Heart left ventricle (tissue), 16 donors: ENCODE measurements around the gene FAM3D. TPM values are rescaled to one million over a fixed set of nuclear protein-coding genes. Genes with fewer than 3 reads are reported as not detected.

Experiments
- ATAC-seq, 4 donors: fragments of 200-7000 bp; cut with Tn5 transposase; one replicate each; pipeline ENCODE4 v1.9.1; 2020 to 2022; ENCODE audit warnings: moderate library complexity in 4 of 4, mild to moderate bottlenecking in 3 of 4, moderate number of reproducible peaks in 1 of 4
- DNase-seq, 5 donors: peaks; one replicate each; pipeline ENCODE4 v3.0.0-alpha.2; 2020
- H3K27ac ChIP-seq, 12 donors: fragments of 200-600 bp; sonication (generic) in 4 of 12; one replicate each; pipeline versions ENCODE4 v1.5.0 to v1.8.0; 2016 to 2022; ENCODE audit warnings: mild to moderate bottlenecking in 2 of 12
- H3K27me3 ChIP-seq, 9 donors: fragments of 200-600 bp; sonication (generic) in 2 of 9; one replicate each; pipeline versions ENCODE4 v1.5.1 to v1.8.0; 2016 to 2022; ENCODE audit warnings: mild to moderate bottlenecking in 3 of 9
- H3K36me3 ChIP-seq, 9 donors: fragments of 200-600 bp; sonication (generic) in 2 of 9; one replicate each; pipeline versions ENCODE4 v1.5.0 to v1.8.0; 2018 to 2022; ENCODE audit warnings: mild to moderate bottlenecking in 2 of 9
- H3K4me1 ChIP-seq, 12 donors: fragments of 200-600 bp; sonication (generic) in 4 of 12; one replicate each; pipeline versions ENCODE4 v1.5.0 to v1.8.0; 2016 to 2022; ENCODE audit warnings: mild to moderate bottlenecking in 3 of 12
- H3K4me3 ChIP-seq, 12 donors: fragments of 200-600 bp; sonication (generic) in 4 of 12; one replicate each; pipeline versions ENCODE4 v1.5.0 to v1.8.0; 2017 to 2022; ENCODE audit warnings: mild to moderate bottlenecking in 9 of 12, moderate library complexity in 4 of 12
- H3K9me3 ChIP-seq, 12 donors: fragments of 200-600 bp; sonication (generic) in 4 of 12; one replicate each; pipeline versions ENCODE4 v1.5.0 to v1.8.0; 2016 to 2022; ENCODE audit warnings: mild to moderate bottlenecking in 1 of 12
- CTCF ChIP-seq, 12 donors: fragments of 200-600 bp; sonication (generic) in 4 of 12; IDR thresholded peaks; one replicate each; pipeline versions ENCODE4 v1.5.0 to v1.8.0; 2018 to 2022; ENCODE audit warnings: antibody characterized with exemption in 12 of 12, mild to moderate bottlenecking in 5 of 12
- POLR2A ChIP-seq, 2 donors: fragments of 450-650 bp; IDR thresholded peaks; one replicate each; pipeline ENCODE4 v1.6.1; 2017; ENCODE audit warnings: antibody characterized with exemption in 2 of 2, mild to moderate bottlenecking in 2 of 2, moderate library complexity in 2 of 2
- WGBS, 4 donors: extraction: QIAGEN DNeasy Blood & Tissue Kit in 2 of 4; methylation state at CpG; one replicate each; pipeline versions ENCODE4 v1.1.5 to v1.1.7; 2013 to 2018; 5-methylcytosine and 5-hydroxymethylcytosine counted together
- intact Hi-C, 10 donors: fragments of 100-400 bp; cut with DNase I; formaldehyde crosslinking; loops; one replicate each; pipeline versions ENCODE4 v1.11.1 to v1.14.2; 2022
- polyA plus RNA-seq, 2 donors: library from polyadenylated mRNA; stranded (reverse); fragments of 200-250 nt; gene quantifications; one replicate each; pipeline ENCODE4 v1.2.3, GENCODE V29; 2013
- total RNA-seq, 9 donors: library from RNA; depleted of rRNA in 2 of 9; stranded (reverse); fragments of >200 nt in 2 of 9; fragmentation: NEBNext Ultra II Directional in 3 of 9; extraction: Animal tissue kit (Norgen Biotek cat#: 25700) in 3 of 9; gene quantifications; one replicate each; pipeline versions ENCODE4 v1.1.0 to v1.2.4, GENCODE V29; 2016 to 2023
- donor health status: ischemic (EF 13 %, LVEDD 7.1; RV severe dilation, severe dysfunction).
- donor health status: healthy with polysubstance abuse.
- donor health status: DM: no; HTN: yes; CAD: no.
- donor health status: DM: no; HTN: no; CAD: no.
- donor health status: ischemic (EF 25% LVEDD 6.9; RV normal size, moderate dysfunction).
- donor health status: ischemic (EF 25% LVEDD 5.7; RV mildly dilated, moderate dysfunction).
- donor health status: healthy.
- donor health status: DM: yes; HTN: yes; CAD: no.
- donor health status: ischemic (EF 35%, LVEDD 5.7; RV mildly dilated, moderate dysfunction).
- donor health status: nonischemic (EF 11% LVEDD 7.7; RV severe dilation, severe dysfunction).
- donor health status: DM: yes; HTN: yes; CAD: no.
- donor health status: PGD.
- donor health status: ischemic (EF 29% LVEDD 5.4; RV normal size, mild dysfunction).
- donor health status: nonischemic (EF 23%, LVEDD 6.1; RV moderate dilation, normal function).

FAM3D gene
- total and polyA plus RNA-seq, 11 donors, result 0.06 TPM; not detected in 10

DNA sequence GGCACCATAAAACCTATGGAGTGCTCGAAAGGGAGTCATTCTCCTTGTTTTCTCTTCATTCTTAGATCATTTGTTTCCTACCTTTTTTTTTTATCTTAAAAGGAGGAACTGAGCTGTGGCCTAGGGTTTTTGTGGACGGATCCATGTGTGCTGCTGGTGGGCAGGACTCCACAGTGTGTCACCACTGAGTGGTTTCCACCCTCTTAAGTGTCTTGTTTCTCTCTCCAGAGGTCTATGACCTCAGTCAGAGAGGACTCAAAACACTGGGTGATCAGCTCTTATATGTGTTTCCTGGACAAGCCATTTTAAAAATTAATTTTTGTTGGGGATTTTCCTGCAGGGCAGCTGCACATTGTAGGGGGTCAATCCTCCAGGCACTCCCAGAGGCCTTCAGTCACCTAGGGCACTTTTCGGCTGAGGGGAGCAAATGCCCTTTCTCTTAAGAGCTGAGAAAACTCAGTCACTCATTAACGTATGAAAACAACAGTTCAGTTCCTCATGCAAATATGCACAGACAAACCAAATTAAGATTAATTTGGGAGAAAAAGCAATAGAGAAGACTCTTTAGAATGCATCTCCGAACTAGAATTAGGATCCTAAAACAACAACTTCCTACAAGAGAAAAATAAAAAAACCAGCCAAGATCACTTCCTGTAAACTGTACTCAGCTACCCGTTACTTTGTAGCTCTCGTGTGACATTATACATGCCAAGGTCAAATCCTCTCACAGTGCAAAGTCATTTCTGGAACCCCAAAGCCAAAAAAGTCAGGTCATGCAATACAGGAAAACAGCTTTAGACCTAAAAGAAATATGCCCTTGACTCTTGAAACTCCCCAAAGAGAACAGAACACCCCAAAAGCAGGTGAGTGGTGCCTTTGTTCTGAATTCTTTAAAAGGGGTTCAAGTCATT is 27.6 kb upstream of the FAM3D start:
- Histone ChIP-seq H3K4me1 (no peaks in the 10 kb centered on the region), H3K27me3 (no peaks in the 10 kb centered on the region), H3K9me3 (peaks cover 0 to 30% (median 12%) of the 10 kb centered on the region in 12 donors), H3K36me3 (no peaks in the 10 kb centered on the region), H3K4me3 (no peak overlapping the region), H3K27ac (no peak overlapping the region)
- no peak for DNase-seq
- no peak for ATAC-seq
- TF ChIP-seq CTCF (IDR thresholded peaks at IDR 0.05) (no peak), POLR2A (IDR thresholded peaks at IDR 0.05) (no peak)
- intact Hi-C loops, result no loop called here
- WGBS, 4 donors, result 57 to 67% (median 62%) methylated on average over 7 of the region's 7 CpGs

- intact Hi-C loops, result no loop called here
- H3K36me3 ChIP-seq, result no peaks in the 10 kb centered on the region
- H3K4me3 ChIP-seq, result no peak overlapping the region
- no peak for DNase-seq
- 88 to 92% (median 91%) methylated on average over 1 of the region's 1 CpG for WGBS, 4 donors
- ATAC-seq, result no peak
- no peaks in the 10 kb centered on the region for H3K4me1 ChIP-seq
- TF ChIP-seq POLR2A (IDR thresholded peaks at IDR 0.05) (no peak), CTCF (IDR thresholded peaks at IDR 0.05) (no peak)
- peaks cover 0 to 30% (median 12%) of the 10 kb centered on the region in 12 donors for H3K9me3 ChIP-seq
- H3K27ac ChIP-seq, result no peak overlapping the region
- peaks cover 0 to 6% (median 0%) of the 10 kb centered on the region in 9 donors for H3K27me3 ChIP-seq
These were observed 25.9 kb upstream of the FAM3D start for GRCh38 chr3:58692484-58692883.

GRCh38 chr3:58691997-58692396 is 25.4 kb upstream of the FAM3D start:
- TF ChIP-seq CTCF (IDR thresholded peaks at IDR 0.05) (no peak), POLR2A (IDR thresholded peaks at IDR 0.05) (no peak)
- H3K36me3 ChIP-seq, result no peaks in the 10 kb centered on the region
- DNase-seq, result no peak
- intact Hi-C loops, result no loop called here
- WGBS, 4 donors, result 81 to 89% (median 88%) methylated on average over 1 of the region's 1 CpG
- H3K4me3 ChIP-seq, result no peak overlapping the region
- no peak for ATAC-seq
- peaks cover 0 to 6% (median 0%) of the 10 kb centered on the region in 9 donors for H3K27me3 ChIP-seq
- no peak overlapping the region for H3K27ac ChIP-seq
- H3K4me1 ChIP-seq, result no peaks in the 10 kb centered on the region
- H3K9me3 ChIP-seq, result peaks cover 0 to 30% (median 12%) of the 10 kb centered on the region in 12 donors

GRCh38 chr3:58690490-58690889 is 23.9 kb upstream of the FAM3D start:
- Histone ChIP-seq H3K36me3 (no peaks in the 10 kb centered on the region), H3K9me3 (peaks cover 0 to 30% (median 12%) of the 10 kb centered on the region in 12 donors), H3K4me3 (no peak overlapping the region), H3K4me1 (no peaks in the 10 kb centered on the region), H3K27ac (no peak overlapping the region), H3K27me3 (peaks cover 0 to 6% (median 0%) of the 10 kb centered on the region in 9 donors)
- no peak for DNase-seq
- 83 to 93% (median 89%) methylated on average over 2 of the region's 2 CpGs for WGBS, 4 donors
- TF ChIP-seq CTCF (IDR thresholded peaks at IDR 0.05) (no peak), POLR2A (IDR thresholded peaks at IDR 0.05) (no peak)
- intact Hi-C loops, result no loop called here
- ATAC-seq, result no peak
